ENCODE measurements around the gene SUPT20H.

SUPT20H gene

GRCh38 chr13:37058910-37059847, at the start of gene SUPT20H:
TSS of gene SUPT20H (minus strand) at chr13:37059688. CDS start at chr13:37051490, 8,198 bp downstream.
- DNase-seq, result peak; percentile 74 to 93 (median 89)

GRCh38 chr13:37109051-37109678, 49.7 kb upstream of the SUPT20H start:
- no peak for DNase-seq

GRCh38 chr13:37107868-37108267, 48.4 kb upstream of the SUPT20H start:
- no peak for DNase-seq

GRCh38 chr13:37107456-37107855, 48.0 kb upstream of the SUPT20H start:
- no peak for DNase-seq

GRCh38 chr13:37106642-37107041, 47.2 kb upstream of the SUPT20H start:
- no peak for DNase-seq

- no peak for DNase-seq
Observed at GRCh38 chr13:37105251-37105714, 45.8 kb upstream of the SUPT20H start, which contains the start of gene CSNK1A1L. TSS of gene CSNK1A1L (minus strand) at chr13:37105664. CDS start at chr13:37105256, 408 bp downstream.

- no peak for DNase-seq
Observed at GRCh38 chr13:37102896-37103295, 43.4 kb upstream of the SUPT20H start.

- DNase-seq, result no peak
Observed at GRCh38 chr13:37101201-37101600, 41.7 kb upstream of the SUPT20H start.

- DNase-seq, result no peak
Observed at GRCh38 chr13:37100731-37101130, 41.2 kb upstream of the SUPT20H start.

- DNase-seq, result no peak
Observed at GRCh38 chr13:37097076-37097475, 37.6 kb upstream of the SUPT20H start.

- DNase-seq, result no peak
Observed at GRCh38 chr13:37094840-37095239, 35.4 kb upstream of the SUPT20H start.

- no peak for DNase-seq
Observed at GRCh38 chr13:37094099-37094498, 34.6 kb upstream of the SUPT20H start.

GRCh38 chr13:37091835-37092234, 32.3 kb upstream of the SUPT20H start:
- no peak for DNase-seq

- DNase-seq, result no peak
Observed at GRCh38 chr13:37090912-37091311, 31.4 kb upstream of the SUPT20H start.

GRCh38 chr13:37089495-37089894, 30.0 kb upstream of the SUPT20H start:
- DNase-seq, result no peak

- DNase-seq, result no peak
Observed at GRCh38 chr13:37087486-37087885, 28.0 kb upstream of the SUPT20H start.

- DNase-seq, result no peak
Observed at GRCh38 chr13:37085606-37086005, 26.1 kb upstream of the SUPT20H start.

- no peak for DNase-seq
Observed at GRCh38 chr13:37076818-37077217, 17.3 kb upstream of the SUPT20H start.

- no peak for DNase-seq
Observed at GRCh38 chr13:37075164-37075563, 15.7 kb upstream of the SUPT20H start.

GRCh38 chr13:37074703-37075102, 15.2 kb upstream of the SUPT20H start:
- no peak for DNase-seq

GRCh38 chr13:37072024-37072423, 12.5 kb upstream of the SUPT20H start:
- DNase-seq, result no peak

- DNase-seq, result no peak
Observed at GRCh38 chr13:37070956-37071355, 11.5 kb upstream of the SUPT20H start.

- DNase-seq, result no peak
Observed at GRCh38 chr13:37070145-37070695, 10.7 kb upstream of the SUPT20H start.

All from activated naive CD4-positive, alpha-beta T cell (primary cell).